Stimulated activated CD4-positive, alpha-beta T cell treated with anti-CD3 and anti-CD28 coated beads, Interleukin-15, amount 100 ng/mL, for 1 hour (primary cell): ENCODE results near the gene SUMO4.
"Not testable (repeated sequence)": the region's sequence is repeated elsewhere in the genome, so short reads cannot be mapped to it uniquely, and the experiment has no call there.

ENCODE experiments used
- DNase-seq, 2 donors: peaks; one replicate each; pipeline ENCODE4 v3.0.0-alpha.2; 2020; ENCODE audit warnings: low read depth in 1 of 2, low spot score in 1 of 2

SUMO4 gene

DNA sequence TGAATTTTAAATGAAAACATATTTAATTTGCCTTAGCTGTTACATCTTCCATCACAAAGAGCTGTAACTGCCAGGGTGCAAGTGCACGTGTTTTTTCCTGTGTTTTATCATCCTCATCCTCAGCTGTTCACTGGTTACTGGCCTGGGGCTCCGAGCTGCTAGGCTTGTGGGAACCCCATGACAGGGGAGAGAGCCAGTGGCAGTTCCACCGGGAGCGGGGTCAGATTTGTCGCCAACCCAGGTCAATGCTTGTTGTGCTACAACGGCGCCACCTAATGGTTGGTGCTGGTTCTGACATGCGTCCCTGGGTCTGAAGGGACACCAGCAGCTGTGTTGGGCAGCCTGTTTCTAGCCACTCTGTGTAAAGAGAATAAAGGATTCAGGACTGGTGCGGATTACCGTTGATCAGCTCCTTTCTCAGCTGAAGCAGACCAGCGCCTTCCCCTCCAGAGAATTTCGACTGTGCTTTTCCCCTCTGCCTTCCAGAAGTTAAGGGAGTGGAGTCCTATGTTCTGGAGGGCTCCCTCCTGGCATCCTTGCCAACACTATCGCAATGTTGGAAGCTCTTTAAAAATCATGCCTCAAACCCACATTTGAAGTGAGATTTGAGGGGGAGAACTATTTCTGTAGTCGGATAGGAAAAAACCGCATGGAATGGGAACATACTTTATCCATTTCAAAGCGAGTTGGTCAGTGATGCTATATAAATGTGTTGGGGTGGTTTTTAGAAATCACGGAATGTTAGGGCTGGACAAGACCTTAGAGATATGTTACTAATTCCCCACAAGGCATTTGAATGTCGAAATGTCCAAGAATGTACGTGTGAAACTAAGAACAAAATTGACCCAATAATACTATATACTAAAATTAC, 32.1 kb downstream of the SUMO4 start:
- DNase-seq = peak; percentile 76 to 84

DNA sequence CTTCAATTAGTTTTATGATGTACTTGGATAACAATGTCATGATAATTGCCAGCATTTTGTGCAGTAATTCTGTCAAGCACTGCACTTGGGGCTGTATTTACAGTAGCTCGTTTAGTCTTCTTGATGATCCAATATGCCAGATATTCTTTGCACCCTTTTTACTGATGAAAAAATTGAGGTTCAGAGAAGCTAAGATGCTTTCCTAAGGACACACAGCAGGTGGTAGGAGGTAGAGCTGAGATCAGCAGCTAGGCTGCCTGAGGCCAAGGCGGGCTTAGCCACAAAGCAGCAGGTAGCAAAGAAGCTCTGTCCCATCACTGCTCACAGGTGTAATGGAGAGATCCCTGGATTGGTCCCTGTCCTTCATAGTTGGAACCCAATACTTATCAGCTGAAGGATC, 33.3 kb downstream of the SUMO4 start:
- no peak for DNase-seq

DNA sequence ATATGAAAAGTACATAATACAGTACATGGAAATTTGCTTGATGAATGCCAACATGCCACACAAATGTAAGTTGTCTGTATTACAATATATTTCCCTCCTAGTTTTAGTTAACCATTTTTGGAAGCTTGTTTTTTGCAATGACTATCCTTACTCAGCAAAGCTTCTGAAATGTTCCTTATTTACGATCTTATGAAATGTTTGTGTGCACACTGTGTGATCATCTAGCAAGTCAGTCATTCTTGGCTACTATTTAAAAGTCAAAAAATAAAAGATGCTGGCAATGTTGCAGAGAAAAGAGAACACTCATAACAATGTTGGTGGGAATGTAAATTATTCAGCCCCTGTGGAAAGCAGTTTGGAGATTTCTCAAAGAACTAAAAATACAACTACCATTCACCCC, 33.8 kb downstream of the SUMO4 start:
- DNase-seq = no peak

DNA sequence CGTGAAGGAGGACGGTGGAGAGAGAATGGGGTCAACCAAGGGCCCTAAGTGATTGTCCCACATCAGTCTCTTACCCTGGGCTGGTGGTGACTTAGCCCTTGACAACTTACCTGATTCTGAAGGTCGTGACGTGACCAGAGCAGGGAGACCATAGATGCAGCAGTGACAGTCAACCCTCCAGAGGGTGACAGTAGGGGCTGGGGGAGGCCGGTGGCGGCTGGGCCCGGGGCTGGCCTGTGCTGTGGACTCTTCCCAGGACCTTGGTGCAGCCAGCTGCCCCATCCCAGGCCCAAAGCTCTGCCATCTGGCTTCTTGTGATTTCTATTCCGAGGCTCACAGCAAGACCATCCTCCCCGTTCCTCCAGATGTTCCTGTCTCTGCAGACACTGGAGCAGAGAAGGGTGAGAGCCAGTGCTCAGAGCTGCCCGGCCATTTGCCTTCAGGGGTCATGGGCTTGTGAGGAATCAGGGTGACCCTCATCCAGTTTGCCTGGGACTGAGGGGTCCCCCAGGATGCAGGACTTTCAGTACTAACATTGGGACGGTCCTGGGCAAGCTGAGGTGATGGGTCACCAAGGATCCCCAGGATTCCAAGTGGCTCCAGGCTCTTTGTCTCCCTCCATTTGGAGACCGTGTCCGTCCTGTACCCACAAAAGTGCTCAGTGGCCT, 36.0 kb downstream of the SUMO4 start:
- DNase-seq = no peak

DNA sequence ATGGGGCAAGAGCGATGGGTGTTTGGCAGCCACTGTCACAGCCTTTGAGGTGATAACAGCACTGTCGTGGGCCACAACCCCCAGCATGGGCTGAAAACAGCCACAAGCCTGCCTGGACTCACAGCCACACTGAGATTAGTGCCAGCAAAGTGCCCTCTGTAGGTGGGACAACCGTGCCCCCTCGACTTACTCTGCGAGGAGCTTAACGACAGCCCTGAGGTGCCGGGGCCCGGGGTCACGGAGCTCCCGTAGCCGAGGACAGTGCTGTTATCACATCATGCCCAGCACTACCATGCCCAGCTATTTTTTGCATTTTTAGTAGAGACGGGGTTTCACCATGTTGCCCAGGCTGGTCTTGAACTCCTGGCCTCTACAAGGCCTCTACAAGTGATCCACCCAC, 36.6 kb downstream of the SUMO4 start:
- DNase-seq = no peak

DNA sequence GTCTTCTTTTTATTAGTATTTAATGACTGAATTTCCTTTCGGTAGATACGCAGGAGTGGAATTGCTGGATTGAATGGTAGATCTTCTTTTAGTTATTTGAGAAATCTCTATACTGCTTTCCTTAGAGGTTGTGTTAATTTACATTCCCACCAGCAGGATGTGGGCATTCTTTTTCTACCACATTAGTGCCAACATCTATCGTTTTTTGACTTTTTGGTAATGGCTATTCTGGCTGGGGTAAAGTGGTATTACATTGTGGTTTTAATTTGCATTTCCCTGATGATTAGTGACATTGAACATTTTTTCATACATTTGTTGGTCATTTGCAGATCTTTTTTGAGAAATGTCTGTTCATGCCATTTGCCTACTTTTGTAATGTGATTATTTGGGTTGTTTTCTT, 37.1 kb downstream of the SUMO4 start:
- DNase-seq = no peak

DNA sequence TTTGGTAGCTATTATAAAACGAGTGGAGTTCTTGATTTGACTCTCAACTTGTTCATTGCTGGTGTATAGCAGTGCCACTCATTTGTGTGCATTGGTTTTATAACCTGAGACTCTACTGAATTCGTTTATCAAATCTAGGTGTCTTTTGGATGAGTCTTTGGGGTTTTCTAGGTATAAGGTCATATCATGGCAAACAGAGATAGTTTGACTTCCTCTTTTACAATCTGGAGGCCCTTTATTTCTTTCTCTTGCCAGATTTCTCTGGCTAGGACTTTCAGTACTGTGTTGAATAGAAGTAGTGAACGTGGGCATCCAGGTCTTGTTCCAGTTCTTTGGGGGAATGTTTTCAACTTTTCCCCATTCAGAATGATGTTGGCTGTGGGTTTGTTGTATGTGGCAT, 38.8 kb downstream of the SUMO4 start:
- DNase-seq = no peak

DNA sequence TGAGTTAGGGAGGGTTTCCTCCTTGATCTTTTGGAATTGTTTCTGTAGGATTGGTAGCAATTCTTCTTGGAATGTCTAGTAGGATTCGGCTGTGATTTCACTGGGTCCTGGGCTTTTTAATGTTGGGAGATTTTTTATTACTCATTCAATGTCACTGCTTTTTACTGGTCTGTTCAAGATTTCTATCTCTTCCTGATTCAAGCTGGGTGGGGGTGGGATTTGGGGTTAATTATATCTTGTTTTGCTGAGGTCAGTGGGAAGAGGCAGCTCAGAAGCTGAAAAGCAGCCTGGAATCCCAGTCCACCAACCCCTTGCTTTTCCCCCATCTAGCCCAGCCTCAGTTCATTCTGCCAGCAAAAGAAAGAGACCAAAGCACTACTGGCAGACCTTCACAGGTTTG, 39.6 kb downstream of the SUMO4 start:
- DNase-seq = no peak

DNA sequence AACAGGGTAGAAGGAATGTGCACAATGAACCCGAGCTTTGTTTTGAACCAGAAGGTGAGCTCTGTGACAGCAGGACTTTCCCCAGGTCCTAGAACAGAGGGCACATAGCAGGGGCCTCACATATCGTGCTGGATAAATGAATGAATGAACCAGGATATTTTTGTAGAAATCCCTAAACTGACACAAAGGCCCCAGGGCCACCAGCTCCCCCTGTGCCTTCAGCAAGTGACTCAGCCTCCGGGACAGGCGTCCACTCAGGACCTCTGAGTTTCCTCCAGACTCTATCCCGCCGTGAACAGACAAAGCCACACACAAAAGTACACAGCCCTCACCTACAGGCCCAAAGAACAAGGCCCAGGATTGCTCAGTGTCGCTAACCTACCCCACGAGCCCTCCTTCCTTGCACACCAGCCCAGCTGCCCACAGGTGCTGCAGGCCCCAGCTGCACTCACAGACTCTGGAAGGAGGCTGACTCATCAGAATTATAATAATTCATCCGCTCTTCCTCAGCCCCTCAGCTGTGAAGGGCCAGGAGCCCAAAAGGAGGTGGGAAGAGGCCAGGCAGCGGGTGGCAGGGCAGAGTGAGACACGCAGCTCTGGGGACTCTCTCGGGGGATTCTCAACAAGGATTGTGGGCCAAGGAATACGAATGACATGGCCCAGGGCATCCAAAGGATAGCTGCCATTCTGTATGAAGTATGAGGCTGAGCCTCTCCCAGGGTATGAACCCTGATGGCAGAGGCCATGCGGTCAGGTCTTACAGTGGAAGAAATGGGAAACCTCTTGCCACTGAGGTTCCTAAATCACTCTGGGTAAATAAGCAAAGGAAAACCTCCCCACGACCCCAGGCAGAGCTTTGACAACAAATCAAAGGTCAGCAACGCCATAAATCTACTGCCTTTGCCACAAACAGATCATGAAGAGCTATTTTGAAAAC, 40.9 kb downstream of the SUMO4 start:
- DNase-seq = no peak

DNA sequence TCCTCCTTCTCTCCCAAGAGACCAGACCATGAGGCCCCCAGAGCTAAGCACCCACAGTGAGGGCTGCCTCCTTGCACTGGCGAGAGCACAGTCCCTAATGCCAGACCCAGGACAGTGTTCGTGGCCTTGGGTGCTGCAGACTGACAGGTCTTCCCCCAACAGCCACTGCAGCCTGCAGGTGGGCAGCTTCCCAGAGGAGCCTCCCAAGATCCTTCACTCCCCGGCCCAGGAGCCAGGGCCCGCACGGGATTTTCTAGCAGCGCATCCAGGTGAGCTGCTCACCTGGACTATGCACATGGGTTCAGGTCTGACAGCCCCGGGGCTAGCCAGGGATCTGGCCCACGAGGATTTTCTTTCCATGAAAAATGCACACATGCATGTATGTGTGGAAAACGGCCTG, 41.7 kb downstream of the SUMO4 start:
- no peak for DNase-seq

DNA sequence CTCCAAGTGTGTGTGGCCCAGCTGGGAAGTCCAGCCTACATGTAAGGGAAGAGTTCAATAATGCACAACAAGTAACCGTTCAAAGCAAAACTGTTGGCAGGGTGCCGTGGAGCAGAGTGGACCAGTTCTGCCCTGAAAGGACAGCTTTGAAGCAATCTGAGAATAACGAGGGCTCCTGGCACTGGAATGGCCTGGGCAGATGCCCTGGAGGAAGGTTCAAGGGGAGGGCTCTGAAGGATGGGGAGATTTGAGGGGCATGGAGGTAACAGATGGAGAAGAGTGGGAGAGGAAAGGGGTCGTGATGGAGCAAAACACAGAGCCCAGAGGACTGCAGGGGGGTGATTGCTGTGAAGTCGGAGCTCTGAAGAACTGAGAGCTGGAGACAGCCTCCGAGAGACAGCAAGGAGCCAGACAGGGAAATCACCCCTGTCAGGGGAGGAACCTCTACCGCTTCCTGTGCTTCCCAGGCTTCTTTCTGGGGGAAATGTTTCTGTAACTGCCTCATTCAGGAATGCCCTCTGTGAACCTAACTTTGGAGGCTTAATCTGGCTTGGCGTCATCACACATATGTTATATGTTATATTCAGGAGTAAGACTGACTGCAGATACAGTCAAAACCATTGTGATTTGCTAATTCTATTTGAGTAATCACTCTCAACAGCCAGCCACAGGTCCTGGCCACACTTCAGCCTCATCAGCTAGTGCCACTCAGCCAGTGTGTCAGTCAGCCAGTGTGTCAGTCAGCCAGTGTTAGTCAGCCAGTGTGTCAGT, 43.5 kb downstream of the SUMO4 start:
- no peak for DNase-seq

DNA sequence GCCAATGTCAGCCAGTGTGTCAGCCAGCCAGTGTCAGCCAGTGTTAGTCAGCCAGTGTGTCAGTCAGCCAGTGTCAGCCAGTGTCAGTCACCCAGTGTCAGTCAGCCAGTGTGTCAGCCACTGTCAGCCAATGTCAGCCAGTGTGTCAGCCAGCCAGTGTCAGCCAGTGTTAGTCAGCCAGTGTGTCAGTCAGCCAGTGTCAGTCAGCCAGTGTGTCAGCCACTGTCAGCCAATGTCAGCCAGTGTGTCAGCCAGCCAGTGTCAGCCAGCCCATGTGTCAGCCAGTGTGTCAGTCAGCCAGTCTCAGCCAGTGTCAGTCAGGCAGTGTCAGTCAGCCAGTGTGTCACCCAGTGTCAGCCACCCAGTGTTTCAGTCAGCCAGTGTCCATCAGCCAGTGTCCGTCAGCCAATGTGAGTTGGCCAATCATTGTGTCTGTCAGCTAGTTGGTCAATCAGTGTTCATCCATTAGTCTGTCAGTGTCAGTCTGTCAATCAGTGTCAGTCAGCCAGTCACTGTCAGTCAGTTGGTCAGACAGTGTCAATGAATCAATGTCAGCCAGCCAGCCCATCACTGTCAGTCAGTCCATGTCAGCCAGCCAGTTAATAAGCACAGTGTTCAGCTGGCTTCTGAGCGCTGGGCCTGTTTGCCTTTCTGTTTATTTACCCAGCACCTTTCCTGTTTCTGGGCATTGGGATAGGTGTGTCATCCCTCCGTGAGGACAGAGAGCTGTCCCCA, 44.5 kb downstream of the SUMO4 start:
- not testable (repeated sequence) for DNase-seq

DNA sequence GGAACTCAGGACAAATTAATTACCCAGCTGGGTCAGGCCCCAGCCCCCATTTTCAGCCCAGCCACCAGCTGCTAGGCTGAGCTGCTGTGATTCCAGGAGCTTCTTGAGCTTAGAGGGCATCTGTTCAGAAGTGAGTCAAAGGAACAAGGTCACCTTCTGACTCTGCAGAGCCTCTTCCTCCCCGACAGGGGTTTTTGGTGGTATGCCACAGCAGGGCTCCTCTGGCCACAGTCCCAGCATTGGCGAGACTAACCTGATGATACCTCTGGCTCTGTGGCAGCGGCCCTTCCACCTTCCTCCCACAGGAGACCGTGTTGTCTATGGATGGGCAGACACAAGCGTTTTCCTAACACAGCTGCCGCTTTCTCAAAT, 45.0 kb downstream of the SUMO4 start:
- no peak for DNase-seq

DNA sequence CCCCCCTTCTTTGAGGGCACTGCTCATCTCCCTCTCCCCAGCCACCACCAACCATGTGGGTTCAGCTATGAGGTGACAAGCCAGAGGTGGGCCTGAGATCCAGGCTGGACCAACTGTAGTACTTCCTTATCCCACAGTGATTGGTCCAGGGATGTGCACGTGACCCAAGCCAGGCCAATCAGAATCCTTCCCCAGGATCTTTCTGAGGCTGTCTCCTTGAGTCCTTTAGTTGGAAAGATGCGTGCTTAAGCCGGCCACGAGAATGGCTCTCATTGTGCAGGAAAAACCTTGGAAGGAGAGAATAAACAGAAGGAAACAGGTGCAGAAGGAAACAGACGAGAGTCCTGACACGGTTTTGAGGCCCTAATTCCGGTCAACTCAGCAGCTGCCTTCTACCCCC, 45.5 kb downstream of the SUMO4 start:
- DNase-seq = no peak

DNA sequence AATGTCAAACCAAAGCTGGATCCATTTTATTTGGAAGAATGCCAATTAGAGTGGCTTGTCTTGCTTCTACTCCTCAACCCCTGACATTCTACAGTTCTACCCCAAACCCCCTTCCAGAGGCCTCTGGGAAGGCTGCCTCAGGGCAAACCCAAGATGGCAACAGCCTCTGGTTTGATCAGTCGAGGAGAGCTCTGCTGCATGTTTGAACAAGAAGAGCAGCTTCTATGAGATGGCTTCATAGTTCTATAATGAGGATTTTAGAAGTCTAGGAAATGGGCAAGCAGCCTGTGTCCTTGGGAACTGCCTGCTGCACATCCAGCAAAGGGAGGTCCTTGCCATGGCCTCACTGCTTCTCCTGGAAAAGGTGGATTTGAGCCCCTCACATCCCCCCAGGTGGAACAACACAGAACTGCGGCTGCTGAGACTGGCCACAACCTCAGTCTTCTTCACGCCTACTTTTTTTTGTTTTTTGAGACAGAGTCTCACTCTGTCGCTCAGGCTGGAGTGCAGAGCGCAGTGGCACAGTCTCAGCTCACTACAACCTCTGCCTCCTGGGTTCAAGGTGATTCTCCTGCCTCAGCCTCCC, 46.8 kb downstream of the SUMO4 start:
- no peak for DNase-seq

DNA sequence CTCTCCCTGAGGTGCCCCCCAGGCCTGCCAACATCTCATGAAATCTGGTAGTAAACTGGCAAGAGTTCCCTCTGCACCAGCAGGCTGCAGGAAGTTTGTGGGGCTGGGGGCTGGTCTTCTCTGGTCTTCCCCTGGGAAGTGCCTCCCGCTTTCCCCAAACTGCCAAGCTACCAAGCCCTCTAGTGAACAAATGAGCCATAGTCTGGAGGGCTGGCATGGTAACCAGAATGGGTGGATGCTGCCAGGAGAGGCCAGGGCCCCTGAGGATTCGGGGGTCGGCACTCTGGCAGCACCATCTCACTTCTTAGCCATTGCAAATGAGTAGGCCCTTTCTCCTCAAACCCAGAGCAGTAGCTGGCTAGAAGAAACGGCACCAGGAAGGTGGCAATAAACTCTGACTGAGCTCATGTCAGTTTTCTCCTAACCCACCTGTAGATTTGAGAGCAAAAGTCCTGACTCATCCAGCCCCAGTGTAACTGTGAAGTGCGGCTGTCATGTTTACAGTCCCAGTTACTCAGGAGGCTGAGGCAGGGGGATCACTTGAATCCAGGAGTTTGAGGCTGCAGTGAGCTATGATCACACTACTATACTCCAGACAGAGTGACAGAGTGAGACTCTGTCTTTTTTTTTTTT, 48.9 kb downstream of the SUMO4 start:
- no peak for DNase-seq

DNA sequence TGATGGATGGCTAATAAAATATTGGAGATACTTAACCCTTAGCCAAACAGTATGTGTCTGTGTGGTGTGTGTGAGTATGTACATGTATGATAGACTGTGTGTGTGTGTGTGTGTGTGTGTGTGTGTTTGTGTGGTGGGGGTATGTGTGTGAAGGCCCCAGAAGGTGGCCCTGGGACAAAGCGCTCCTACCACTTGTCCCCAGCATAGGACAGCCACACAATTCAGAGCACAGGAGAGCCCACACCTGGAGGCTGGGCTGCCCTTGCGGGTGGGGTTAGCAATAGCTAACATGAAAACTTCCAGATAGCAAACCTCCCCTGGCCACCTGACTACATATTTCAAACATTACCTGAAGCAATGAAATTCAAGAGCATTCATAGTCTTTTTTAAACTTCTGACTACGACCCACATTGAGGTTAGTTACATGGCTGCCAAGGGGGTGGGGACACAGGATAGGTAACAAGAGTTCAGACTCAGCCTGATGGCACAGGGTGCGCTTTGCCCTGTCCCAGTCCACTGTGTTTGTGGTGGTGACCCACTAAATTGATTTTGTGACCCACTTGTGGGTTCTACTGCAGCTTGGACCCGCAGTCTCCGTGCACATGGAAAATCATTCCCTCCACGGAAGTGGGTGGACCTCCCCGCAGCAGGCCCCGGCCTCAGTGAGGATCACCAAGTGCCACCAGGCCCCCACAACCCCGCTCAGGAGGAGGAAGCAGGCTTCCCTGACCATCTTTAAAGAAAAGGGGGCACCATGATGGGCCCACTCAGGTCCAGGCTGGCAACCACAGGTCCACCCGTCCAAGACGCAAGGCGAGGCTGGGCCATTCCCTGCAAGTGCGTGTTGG, 50.0 kb downstream of the SUMO4 start:
- DNase-seq = no peak
